HCT116 (cell line): ENCODE measurements around the gene UBE2L6.

Source experiments
- EZH2 ChIP-seq: fragments of 200-600 bp; sonication (generic); IDR thresholded peaks from 2 replicates; pipeline ENCODE4 v1.6.1; 2017; ENCODE audit warnings: antibody characterized with exemption, mixed run types
- EZH2phosphoT487 ChIP-seq: fragments of 200-600 bp; IDR thresholded peaks from 2 replicates; pipeline ENCODE4 v1.6.1; 2018; ENCODE audit warnings: antibody characterized with exemption, borderline replicate concordance
- FOSL1 ChIP-seq: IDR thresholded peaks from 2 replicates; pipeline ENCODE4 v1.6.1; 2012; ENCODE audit warnings: low read depth
- JUND ChIP-seq: IDR thresholded peaks from 2 replicates; pipeline ENCODE4 v1.6.1; 2012
- POLR2A ChIP-seq: IDR thresholded peaks from 2 replicates; pipeline ENCODE4 v1.7.0; 2011; ENCODE audit warnings: borderline replicate concordance; ENCODE audit not compliant: insufficient read depth, insufficient read length; ENCODE audit errors: extremely low read depth
- POLR2AphosphoS5 ChIP-seq: IDR thresholded peaks from 2 replicates; pipeline ENCODE4 v1.6.1; 2011; ENCODE audit warnings: mild to moderate bottlenecking, low read depth, low read length, moderate library complexity
- REST ChIP-seq: IDR thresholded peaks from 2 replicates; pipeline ENCODE4 v1.6.1; 2012; ENCODE audit warnings: low read depth
- SIN3A ChIP-seq: IDR thresholded peaks from 2 replicates; pipeline ENCODE4 v1.6.1; 2012; ENCODE audit warnings: low read depth
- SP1 ChIP-seq: IDR thresholded peaks from 2 replicates; pipeline ENCODE4 v1.6.1; 2012; ENCODE audit warnings: low read depth
- ZBTB33 ChIP-seq: IDR thresholded peaks from 2 replicates; pipeline ENCODE4 v1.6.1; 2011; ENCODE audit warnings: mild to moderate bottlenecking, low read length, moderate library complexity; ENCODE audit not compliant: insufficient replicate concordance; ENCODE audit errors: extremely low read depth
- ZFX ChIP-seq: fragments of 450-650 bp; IDR thresholded peaks from 2 replicates; pipeline ENCODE4 v1.6.1; 2017
- ZNF274 ChIP-seq: fragments of 200-500 bp; sonication (Bioruptor generic); IDR thresholded peaks from 2 replicates; pipeline ENCODE4 v1.6.1; 2014; ENCODE audit warnings: mild to moderate bottlenecking, low read depth, low read length, inconsistent platforms
- TF ChIP-seq, protein P1 (sequence below), 3 experiments: fragments of 200-600 bp in 1 of 3; sonication (generic) in 1 of 3; IDR thresholded peaks in 2 of 3; conservative IDR thresholded peaks in 1 of 3; 2 replicates each; pipeline ENCODE4 v1.5.1; 2012 to 2017; ENCODE audit warnings: low read depth in 2 of 3, low read length in 2 of 3, antibody characterized with exemption in 1 of 3, borderline replicate concordance in 1 of 3, control low read depth in 1 of 3, mild to moderate bottlenecking in 1 of 3, mixed read lengths in 1 of 3, mixed run types in 1 of 3, moderate library complexity in 1 of 3; ENCODE audit not compliant: insufficient read depth in 1 of 3

DNA sequence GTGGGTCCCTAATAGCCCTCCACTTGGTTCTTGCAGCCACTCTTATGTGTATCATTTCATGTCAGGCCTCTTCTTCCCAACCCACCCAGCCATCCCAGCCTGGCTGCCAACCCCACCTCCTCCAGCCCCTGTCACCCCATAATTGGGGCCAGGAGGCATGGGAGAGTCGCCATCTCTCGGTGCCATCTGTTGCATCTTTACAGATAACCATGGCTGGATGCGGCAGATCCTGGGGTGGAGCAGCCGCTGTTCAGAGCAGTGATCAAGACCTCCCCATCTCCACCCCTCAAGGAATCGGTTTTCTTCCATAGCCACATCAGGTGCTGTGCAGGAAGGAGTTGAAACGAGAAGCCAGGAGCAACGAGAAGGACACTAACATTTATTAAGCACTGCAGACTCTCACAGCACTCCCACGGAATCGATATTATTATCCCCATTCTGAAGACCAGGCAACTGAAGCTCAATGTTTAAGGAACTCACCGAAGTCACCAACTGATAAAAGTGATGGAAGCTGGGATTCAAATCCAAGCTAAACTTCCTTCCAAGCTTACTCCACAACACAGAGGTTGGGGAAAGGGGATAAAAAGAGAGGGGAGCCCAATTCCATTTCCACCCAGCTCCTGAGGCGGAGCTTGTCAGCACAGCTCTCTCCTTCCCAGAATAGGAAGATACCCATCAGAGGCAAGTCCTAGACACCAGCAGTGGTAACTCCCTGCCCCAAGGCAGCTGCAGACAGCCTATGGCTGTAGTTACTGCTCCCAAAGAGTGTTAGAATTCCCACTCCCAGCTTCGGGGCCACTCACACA lies 54.6 kb downstream of the UBE2L6 start:
- no peak for TF ChIP-seq ZNF274
- TF ChIP-seq, protein P1, sequence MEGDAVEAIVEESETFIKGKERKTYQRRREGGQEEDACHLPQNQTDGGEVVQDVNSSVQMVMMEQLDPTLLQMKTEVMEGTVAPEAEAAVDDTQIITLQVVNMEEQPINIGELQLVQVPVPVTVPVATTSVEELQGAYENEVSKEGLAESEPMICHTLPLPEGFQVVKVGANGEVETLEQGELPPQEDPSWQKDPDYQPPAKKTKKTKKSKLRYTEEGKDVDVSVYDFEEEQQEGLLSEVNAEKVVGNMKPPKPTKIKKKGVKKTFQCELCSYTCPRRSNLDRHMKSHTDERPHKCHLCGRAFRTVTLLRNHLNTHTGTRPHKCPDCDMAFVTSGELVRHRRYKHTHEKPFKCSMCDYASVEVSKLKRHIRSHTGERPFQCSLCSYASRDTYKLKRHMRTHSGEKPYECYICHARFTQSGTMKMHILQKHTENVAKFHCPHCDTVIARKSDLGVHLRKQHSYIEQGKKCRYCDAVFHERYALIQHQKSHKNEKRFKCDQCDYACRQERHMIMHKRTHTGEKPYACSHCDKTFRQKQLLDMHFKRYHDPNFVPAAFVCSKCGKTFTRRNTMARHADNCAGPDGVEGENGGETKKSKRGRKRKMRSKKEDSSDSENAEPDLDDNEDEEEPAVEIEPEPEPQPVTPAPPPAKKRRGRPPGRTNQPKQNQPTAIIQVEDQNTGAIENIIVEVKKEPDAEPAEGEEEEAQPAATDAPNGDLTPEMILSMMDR (IDR thresholded peaks at IDR 0.05 in 2 of 3, conservative IDR thresholded peaks at IDR 0.05 in 1 of 3; ENCODE audit: borderline replicate concordance in 1 of 3, insufficient read depth in 1 of 3, low read depth in 2 of 3, low read length in 2 of 3), result no peak
- no peak for TF ChIP-seq FOSL1
- TF ChIP-seq EZH2phosphoT487, result no peak
- no peak for TF ChIP-seq POLR2A
- no peak for TF ChIP-seq EZH2
- TF ChIP-seq SIN3A, result no peak
- no peak for TF ChIP-seq ZFX
- no peak for TF ChIP-seq POLR2AphosphoS5
- no peak for TF ChIP-seq ZBTB33
- no peak for TF ChIP-seq SP1
- no peak for TF ChIP-seq JUND
- TF ChIP-seq REST, result no peak
